Measurements from ENCODE around the gene RAB27A. TPM values are rescaled to one million over a fixed set of nuclear protein-coding genes. Genes with fewer than 3 reads are reported as not detected.
A peak's percentile ranks its signal among the peaks of the same experiment; 100 is the strongest.

RAB27A gene
- total and polyA plus RNA-seq, 7 donors: 13.0 to 194 (median 27.7) TPM

- Histone ChIP-seq H3K4me1 (no peaks in the 10 kb centered on the region), H3K36me3 (peaks cover 0 to 35% (median 0%) of the 10 kb centered on the region in 4 donors)
- 79 to 83% methylated on average over 1 of the region's 1 CpG for WGBS, 2 donors
These were observed 37.8 kb upstream of the RAB27A start for GRCh38 chr15:55327387-55327786.

GRCh38 chr15:55322467-55322866, 32.9 kb upstream of the RAB27A start:
- 90 to 93% methylated on average over 5 of the region's 5 CpGs for WGBS, 2 donors
- Histone ChIP-seq H3K4me3 (no peak overlapping the region), H3K36me3 (peaks cover 0 to 1% (median 0%) of the 10 kb centered on the region in 4 donors), H3K27me3 (no peaks in the 10 kb centered on the region), H3K27ac (no peak overlapping the region), H3K4me1 (peaks cover 0 to 29% (median 21%) of the 10 kb centered on the region in 4 donors), H3K9me3 (no peaks in the 10 kb centered on the region)
- TF ChIP-seq CTCF (IDR thresholded peaks at IDR 0.05) (no peak), POLR2AphosphoS5 (IDR thresholded peaks at IDR 0.05) (no peak), POLR2A (IDR thresholded peaks at IDR 0.05) (no peak), EP300 (IDR thresholded peaks at IDR 0.05) (no peak)
- DNase-seq: no peak
- intact Hi-C loops (cut with DNase I): no loop called here

More at GRCh38 chr15:55327387-55327786, 37.8 kb upstream of the RAB27A start:
- H3K27me3 ChIP-seq: no peaks in the 10 kb centered on the region
- TF ChIP-seq CTCF (IDR thresholded peaks at IDR 0.05) (no peak), POLR2A (IDR thresholded peaks at IDR 0.05) (no peak), POLR2AphosphoS5 (IDR thresholded peaks at IDR 0.05) (no peak), EP300 (IDR thresholded peaks at IDR 0.05) (no peak)
- intact Hi-C loops (cut with DNase I): no loop called here
- H3K4me3 ChIP-seq: no peak overlapping the region
- H3K27ac ChIP-seq: no peak overlapping the region
- H3K9me3 ChIP-seq: no peaks in the 10 kb centered on the region
- no peak for DNase-seq

- no peak overlapping the region for H3K4me3 ChIP-seq
- no peak for DNase-seq
- H3K4me1 ChIP-seq: peaks cover 0 to 34% (median 28%) of the 10 kb centered on the region in 4 donors
- H3K9me3 ChIP-seq: no peaks in the 10 kb centered on the region
- intact Hi-C loops (cut with DNase I): no loop called here
- WGBS, 2 donors: 86 to 89% methylated on average over 1 of the region's 1 CpG
- no peaks in the 10 kb centered on the region for H3K36me3 ChIP-seq
- TF ChIP-seq CTCF (IDR thresholded peaks at IDR 0.05) (no peak), POLR2AphosphoS5 (IDR thresholded peaks at IDR 0.05) (no peak), EP300 (IDR thresholded peaks at IDR 0.05) (no peak), POLR2A (IDR thresholded peaks at IDR 0.05) (no peak)
- H3K27ac ChIP-seq: no peak overlapping the region
- H3K27me3 ChIP-seq: no peaks in the 10 kb centered on the region
These were observed 31.4 kb upstream of the RAB27A start for GRCh38 chr15:55320963-55321362.

- H3K4me1 ChIP-seq: peaks cover 0 to 34% (median 28%) of the 10 kb centered on the region in 4 donors
- peak overlapping the region in 1 of 4 donors; percentile 87 for H3K27ac ChIP-seq
- TF ChIP-seq POLR2AphosphoS5 (IDR thresholded peaks at IDR 0.05) (no peak), POLR2A (IDR thresholded peaks at IDR 0.05) (no peak), EP300 (IDR thresholded peaks at IDR 0.05) (no peak), CTCF (IDR thresholded peaks at IDR 0.05) (no peak)
- no peaks in the 10 kb centered on the region for H3K9me3 ChIP-seq
- 42 to 62% methylated on average over 2 of the region's 2 CpGs for WGBS, 2 donors
- intact Hi-C loops (cut with DNase I): no loop called here
- DNase-seq: no peak
- H3K4me3 ChIP-seq: peak overlapping the region in 1 of 4 donors; percentile 81
- no peaks in the 10 kb centered on the region for H3K36me3 ChIP-seq
- no peaks in the 10 kb centered on the region for H3K27me3 ChIP-seq
These were observed 30.6 kb upstream of the RAB27A start for GRCh38 chr15:55320238-55320550.
